H9 (cell line): ENCODE results near the gene ZNF385D. TPM values are rescaled to one million over a fixed set of nuclear protein-coding genes. Genes with fewer than 3 reads are reported as not detected.

ENCODE experiments used
- DNase-seq: peaks from one replicate; pipeline ENCODE4 v3.0.0-alpha.2; 2017
- H2AFZ ChIP-seq: one replicate; pipeline ENCODE4 v1.6.1; 2013; ENCODE audit warnings: mild to moderate bottlenecking, low read length, control low read depth, moderate library complexity
- H2AK5ac ChIP-seq: 2 replicates; pipeline ENCODE4 v1.6.1; 2013; ENCODE audit warnings: low read length, control low read depth, mixed read lengths; ENCODE audit not compliant: insufficient read length
- H2BK120ac ChIP-seq: one replicate; pipeline ENCODE4 v1.6.1; 2013; ENCODE audit warnings: low read depth, mild to moderate bottlenecking, low read length, control low read depth, inconsistent platforms; ENCODE audit not compliant: poor library complexity, severe bottlenecking
- H2BK12ac ChIP-seq: 2 replicates; pipeline ENCODE4 v1.6.1; 2013; ENCODE audit warnings: low read length, control low read depth, mixed read lengths, low read depth; ENCODE audit not compliant: insufficient read length
- H2BK15ac ChIP-seq: 2 replicates; pipeline ENCODE4 v1.6.1; 2013; ENCODE audit warnings: low read depth, low read length, control low read depth
- H2BK20ac ChIP-seq: one replicate; pipeline ENCODE4 v1.6.1; 2013; ENCODE audit warnings: low read depth, mild to moderate bottlenecking, low read length, control low read depth, inconsistent platforms; ENCODE audit not compliant: poor library complexity, severe bottlenecking
- H2BK5ac ChIP-seq: 2 replicates; pipeline ENCODE4 v1.6.1; 2013; ENCODE audit warnings: low read length, control low read depth, mixed read lengths; ENCODE audit not compliant: insufficient read length
- H3K14ac ChIP-seq: 2 replicates; pipeline ENCODE4 v1.6.1; 2013; ENCODE audit warnings: low read length, control low read depth; ENCODE audit not compliant: insufficient read depth
- H3K18ac ChIP-seq: 2 replicates; pipeline ENCODE4 v1.6.1; 2013; ENCODE audit warnings: low read depth, mild to moderate bottlenecking, mixed read lengths, low read length, control low read depth; ENCODE audit not compliant: insufficient read length
- H3K23ac ChIP-seq: 2 replicates; pipeline ENCODE4 v1.6.1; 2013; ENCODE audit warnings: low read length, control low read depth, mixed read lengths, low read depth; ENCODE audit not compliant: insufficient read length
- H3K23me2 ChIP-seq: 2 replicates; pipeline ENCODE4 v1.6.1; 2013; ENCODE audit warnings: low read depth, mild to moderate bottlenecking, mixed read lengths, low read length, control low read depth; ENCODE audit not compliant: insufficient read length, poor library complexity, severe bottlenecking
- H3K27ac ChIP-seq: 2 replicates; pipeline ENCODE4 v1.5.1; 2013; ENCODE audit warnings: low read length, control low read depth, mixed read lengths, low read depth; ENCODE audit not compliant: insufficient read length
- H3K27me3 ChIP-seq: 2 replicates; pipeline ENCODE4 v1.6.1; 2013; ENCODE audit warnings: low read length, control low read depth, inconsistent platforms; ENCODE audit not compliant: insufficient read depth
- H3K4ac ChIP-seq: 2 replicates; pipeline ENCODE4 v1.6.1; 2013; ENCODE audit warnings: low read depth, mild to moderate bottlenecking, control low read depth, inconsistent platforms, low read length, moderate library complexity
- H3K4me1 ChIP-seq: 2 replicates; pipeline ENCODE4 v1.6.1; 2013; ENCODE audit warnings: low read length, control low read depth, inconsistent platforms; ENCODE audit not compliant: insufficient read depth
- H3K4me2 ChIP-seq: 2 replicates; pipeline ENCODE4 v1.6.1; 2013; ENCODE audit warnings: low read length, control low read depth, mixed read lengths; ENCODE audit not compliant: insufficient read length, insufficient read depth
- H3K56ac ChIP-seq: 2 replicates; pipeline ENCODE4 v1.6.1; 2013; ENCODE audit warnings: low read depth, mild to moderate bottlenecking, mixed read lengths, low read length, control low read depth; ENCODE audit not compliant: insufficient read length
- H3K79me1 ChIP-seq: 2 replicates; pipeline ENCODE4 v1.6.1; 2013; ENCODE audit warnings: low read depth, mild to moderate bottlenecking, moderate library complexity, low read length, control low read depth, inconsistent platforms; ENCODE audit not compliant: insufficient read depth, poor library complexity, severe bottlenecking
- H3K79me2 ChIP-seq: 2 replicates; pipeline ENCODE4 v1.6.1; 2013; ENCODE audit warnings: low read length, control low read depth, inconsistent platforms; ENCODE audit not compliant: insufficient read depth
- H3K9ac ChIP-seq: 2 replicates; pipeline ENCODE4 v1.6.1; 2013; ENCODE audit warnings: low read length, control low read depth, mixed read lengths; ENCODE audit not compliant: insufficient read length; ENCODE audit errors: extremely low read depth
- H3K9me3 ChIP-seq: one replicate; pipeline ENCODE4 v1.6.1; 2013; ENCODE audit warnings: low read depth, low read length, inconsistent platforms; ENCODE audit not compliant: control insufficient read depth
- H3T11ph ChIP-seq: one replicate; pipeline ENCODE4 v1.6.1; 2013; ENCODE audit warnings: mild to moderate bottlenecking, low read length, control low read depth, inconsistent platforms
- H4K20me1 ChIP-seq: one replicate; pipeline ENCODE4 v1.6.1; 2013; ENCODE audit not compliant: control insufficient read depth, insufficient read length, insufficient read depth
- H4K5ac ChIP-seq: 2 replicates; pipeline ENCODE4 v1.6.1; 2013; ENCODE audit warnings: low read depth, mild to moderate bottlenecking, mixed read lengths, low read length, control low read depth; ENCODE audit not compliant: insufficient read length
- H4K8ac ChIP-seq: replicated peaks from 2 replicates; pipeline ENCODE4 v1.6.1; 2013; ENCODE audit warnings: low read length, control low read depth, mixed read lengths, low read depth; ENCODE audit not compliant: insufficient read length
- H4K91ac ChIP-seq: 2 replicates; pipeline ENCODE4 v1.6.1; 2013; ENCODE audit warnings: low read depth, mild to moderate bottlenecking, moderate library complexity, mixed read lengths, low read length, control low read depth; ENCODE audit not compliant: insufficient read length
- H3K27ac Mint-ChIP-seq, 3 experiments: 2 replicates in 2 of 3; 3 replicates in 1 of 3; pipeline ENCODE4 v1.8.0; 2020 to 2021; ENCODE audit warnings: mixed read lengths in 3 of 3, mild to moderate bottlenecking in 1 of 3, moderate library complexity in 1 of 3
- H3K27me3 Mint-ChIP-seq: 2 replicates; pipeline ENCODE4 v1.8.0; 2021; ENCODE audit warnings: low read depth, mild to moderate bottlenecking, moderate library complexity, mixed read lengths
- H3K36me3 Mint-ChIP-seq, 3 experiments: 2 replicates in 2 of 3; 3 replicates in 1 of 3; pipeline ENCODE4 v1.8.0; 2020 to 2021; ENCODE audit warnings: low read depth in 3 of 3, mixed read lengths in 3 of 3; ENCODE audit not compliant: insufficient read depth in 1 of 3
- H3K4me1 Mint-ChIP-seq, 2 experiments: 2 replicates each; pipeline ENCODE4 v1.8.0; 2020; ENCODE audit warnings: mixed read lengths in 2 of 2
- H3K4me3 Mint-ChIP-seq, 2 experiments: 2 replicates in 1 of 2; 3 replicates in 1 of 2; pipeline ENCODE4 v1.8.0; 2020 to 2021; ENCODE audit warnings: mild to moderate bottlenecking in 2 of 2, mixed read lengths in 2 of 2, moderate library complexity in 1 of 2
- H3K9me3 Mint-ChIP-seq, 2 experiments: 2 replicates in 1 of 2; 3 replicates in 1 of 2; pipeline ENCODE4 v1.8.0; 2020; ENCODE audit warnings: mild to moderate bottlenecking in 2 of 2, mixed read lengths in 2 of 2, moderate library complexity in 1 of 2
- WGBS: extraction: QIAGEN DNeasy Blood & Tissue Kit; methylation state at CpG from one replicate; pipeline ENCODE4 v1.1.7; 2013; ENCODE audit warnings: missing lambda C conversion rate, low lambda C conversion rate, mixed read lengths; ENCODE audit not compliant: insufficient read length; ENCODE audit errors: extremely low coverage; 5-methylcytosine and 5-hydroxymethylcytosine counted together
- total RNA-seq: library from RNA; stranded (reverse); gene quantifications from 2 replicates; pipeline ENCODE4 v1.2.1, GENCODE V29; 2021
- TF ChIP-seq, protein P1 (sequence below): fragments of 200-600 bp; sonication (generic); conservative IDR thresholded peaks from 3 replicates; pipeline ENCODE4 v1.8.0; 2021; ENCODE audit warnings: antibody characterized with exemption, mild to moderate bottlenecking

Gene ZNF385D
- total RNA-seq, 1 experiment from 2014 or later = 1.5 TPM

DNA sequence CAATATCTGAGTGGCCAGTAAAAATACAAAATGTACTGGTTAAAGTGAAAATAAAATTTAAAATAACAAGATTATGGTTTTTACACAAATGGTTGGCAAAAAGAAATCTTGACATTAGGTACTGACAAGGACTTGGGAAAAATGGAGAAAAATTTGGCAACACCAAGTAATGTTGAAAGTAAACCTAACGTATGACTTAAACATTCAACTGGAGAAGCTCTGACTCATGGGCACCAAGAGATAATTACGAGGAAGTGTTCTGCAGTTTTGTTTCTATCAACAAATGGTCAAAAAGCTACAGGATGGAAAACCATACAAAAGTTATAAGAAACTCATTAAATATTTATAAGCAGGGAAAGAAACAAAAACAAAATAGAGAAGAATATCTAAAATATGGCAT, 177.7 kb downstream of the ZNF385D start:
- Mint-ChIP-seq H3K4me1 (peaks cover 0 to 4% of the 10 kb centered on the region in 2 experiments; a peak in 2 of 4 replicates), H3K4me3 (no peak overlapping the region), H3K27me3 (no peaks in the 10 kb centered on the region), H3K9me3 (no peaks in the 10 kb centered on the region), H3K36me3 (no peaks in the 10 kb centered on the region), H3K27ac (no peak overlapping the region)
- no peak overlapping the region for H2AK5ac ChIP-seq
- DNase-seq = no peak
- H3K9ac ChIP-seq = no peak overlapping the region
- H4K91ac ChIP-seq = no peak overlapping the region
- no peaks in the 10 kb centered on the region for H4K20me1 ChIP-seq
- no peak overlapping the region for H2BK15ac ChIP-seq
- no peak overlapping the region for H2BK12ac ChIP-seq
- no peak overlapping the region for H2AFZ ChIP-seq
- H2BK5ac ChIP-seq = no peak overlapping the region
- H3K79me2 ChIP-seq = no peaks in the 10 kb centered on the region; the same call in 1 of the 2 replicates
- WGBS = no CpG with 5 or more reads among the region's 2 CpGs
- no peak overlapping the region for H4K5ac ChIP-seq
- no peaks in the 10 kb centered on the region for H3K79me1 ChIP-seq
- H3K27me3 ChIP-seq = no peaks in the 10 kb centered on the region
- no peak overlapping the region for H3K14ac ChIP-seq
- no peaks in the 10 kb centered on the region for H3K4me1 ChIP-seq
- no peak overlapping the region for H3K18ac ChIP-seq
- H3T11ph ChIP-seq = no peak overlapping the region
- H2BK120ac ChIP-seq = no peak overlapping the region
- H3K23me2 ChIP-seq = no peaks in the 10 kb centered on the region
- TF ChIP-seq, protein P1, sequence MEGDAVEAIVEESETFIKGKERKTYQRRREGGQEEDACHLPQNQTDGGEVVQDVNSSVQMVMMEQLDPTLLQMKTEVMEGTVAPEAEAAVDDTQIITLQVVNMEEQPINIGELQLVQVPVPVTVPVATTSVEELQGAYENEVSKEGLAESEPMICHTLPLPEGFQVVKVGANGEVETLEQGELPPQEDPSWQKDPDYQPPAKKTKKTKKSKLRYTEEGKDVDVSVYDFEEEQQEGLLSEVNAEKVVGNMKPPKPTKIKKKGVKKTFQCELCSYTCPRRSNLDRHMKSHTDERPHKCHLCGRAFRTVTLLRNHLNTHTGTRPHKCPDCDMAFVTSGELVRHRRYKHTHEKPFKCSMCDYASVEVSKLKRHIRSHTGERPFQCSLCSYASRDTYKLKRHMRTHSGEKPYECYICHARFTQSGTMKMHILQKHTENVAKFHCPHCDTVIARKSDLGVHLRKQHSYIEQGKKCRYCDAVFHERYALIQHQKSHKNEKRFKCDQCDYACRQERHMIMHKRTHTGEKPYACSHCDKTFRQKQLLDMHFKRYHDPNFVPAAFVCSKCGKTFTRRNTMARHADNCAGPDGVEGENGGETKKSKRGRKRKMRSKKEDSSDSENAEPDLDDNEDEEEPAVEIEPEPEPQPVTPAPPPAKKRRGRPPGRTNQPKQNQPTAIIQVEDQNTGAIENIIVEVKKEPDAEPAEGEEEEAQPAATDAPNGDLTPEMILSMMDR = no peak
- H4K8ac ChIP-seq = no peak overlapping the region
- no peaks in the 10 kb centered on the region for H3K9me3 ChIP-seq
- H3K4ac ChIP-seq = no peak overlapping the region
- no peak overlapping the region for H3K23ac ChIP-seq
- H3K4me2 ChIP-seq = no peak overlapping the region
- no peak overlapping the region for H3K27ac ChIP-seq
- no peak overlapping the region for H3K56ac ChIP-seq
- no peak overlapping the region for H2BK20ac ChIP-seq
